Activated B cell treated with CpG ODN at 0.5 μM for 24 hours (primary cell): ENCODE results near the gene PLXNC1. TPM values are rescaled to one million over a fixed set of nuclear protein-coding genes. Genes with fewer than 3 reads are reported as not detected.

Experiments
- ATAC-seq: fragments of 200-7000 bp; cut with Tn5 transposase; one replicate; pipeline ENCODE4 v1.10.0; 2021; ENCODE audit warnings: low read depth, mild to moderate bottlenecking, moderate library complexity
- CTCF ChIA-PET: fragments of 350-600 bp; sonication (Branson Sonifier 250); formaldehyde crosslinking; loops from one replicate; lab custom pipeline; 2021; ENCODE audit warnings: antibody characterized with exemption; lab: Charles Lee
- POLR2A ChIA-PET: fragments of 350-600 bp; sonication (Branson Sonifier 250); formaldehyde crosslinking; loops from one replicate; lab custom pipeline; 2021; ENCODE audit warnings: antibody characterized with exemption; lab: Charles Lee
- DNase-seq: peaks from one replicate; pipeline ENCODE4 v3.0.0; 2022
- H3K27ac Mint-ChIP-seq: one replicate; pipeline ENCODE4 v1.8.0; 2020; ENCODE audit warnings: mixed read lengths
- H3K27me3 Mint-ChIP-seq: one replicate; pipeline ENCODE4 v1.8.0; 2021; ENCODE audit warnings: mixed read lengths
- H3K36me3 Mint-ChIP-seq: one replicate; pipeline ENCODE4 v1.8.0; 2021; ENCODE audit warnings: low read depth, mixed read lengths
- H3K4me1 Mint-ChIP-seq: one replicate; pipeline ENCODE4 v1.8.0; 2021; ENCODE audit warnings: mixed read lengths
- H3K4me3 Mint-ChIP-seq: one replicate; pipeline ENCODE4 v1.8.0; 2020; ENCODE audit warnings: mild to moderate bottlenecking, mixed read lengths
- H3K9me3 Mint-ChIP-seq: one replicate; pipeline ENCODE4 v1.8.0; 2020; ENCODE audit warnings: mixed read lengths
- CTCF ChIP-seq: fragments of 200-600 bp; IDR thresholded peaks from one replicate; pipeline ENCODE4 v1.8.0; 2022; ENCODE audit warnings: antibody characterized with exemption, mild to moderate bottlenecking
- intact Hi-C: fragments of 100-400 bp; cut with micrococcal nuclease; formaldehyde crosslinking; loops from one replicate; pipeline ENCODE4 v1.15.1; 2024
- total RNA-seq: library from RNA; stranded (reverse); gene quantifications from 2 replicates; pipeline ENCODE4 v1.2.3, GENCODE V29; 2022

Gene PLXNC1
- total RNA-seq, 1 donor from 2014 or later = 30.9 TPM

- ATAC-seq (no peak), DNase-seq (no peak)
- no peak overlapping the region for H3K4me3 Mint-ChIP-seq
- H3K36me3 Mint-ChIP-seq = peaks cover 22% of the 10 kb centered on the region
- ChIA-PET CTCF (no interaction called here), POLR2A (interaction anchor here (1.4 kb wide), 1 partner anchor 42 kb away, joined by 4 read pairs; no protein-coding TSS in a partner anchor)
- no peaks in the 10 kb centered on the region for H3K27me3 Mint-ChIP-seq
- no peak overlapping the region for H3K27ac Mint-ChIP-seq
- intact Hi-C loops = loop anchor here (2.0 kb wide), 1 partner anchor 15 kb away; no protein-coding TSS in a partner anchor
- peaks cover 3% of the 10 kb centered on the region for H3K9me3 Mint-ChIP-seq
- no peak for TF ChIP-seq CTCF
- peaks cover 17% of the 10 kb centered on the region for H3K4me1 Mint-ChIP-seq
Observed at GRCh38 chr12:94165670-94166364, 17.4 kb downstream of the PLXNC1 start.

- no peaks in the 10 kb centered on the region for H3K27me3 Mint-ChIP-seq
- peaks cover 26% of the 10 kb centered on the region for H3K36me3 Mint-ChIP-seq
- H3K9me3 Mint-ChIP-seq = peaks cover under 1% of the 10 kb centered on the region
- DNase-seq (no peak), ATAC-seq (no peak)
- no peak overlapping the region for H3K27ac Mint-ChIP-seq
- CTCF ChIA-PET = no interaction called here
- POLR2A ChIA-PET = interaction anchor here (0.6 to 1.7 kb wide), 2 partner anchors 20 to 38 kb away, joined by 3 to 5 read pairs; no protein-coding TSS in a partner anchor
- TF ChIP-seq CTCF = no peak
- H3K4me3 Mint-ChIP-seq = no peak overlapping the region
- intact Hi-C loops = no loop called here
- peaks cover 21% of the 10 kb centered on the region for H3K4me1 Mint-ChIP-seq
Observed at GRCh38 chr12:94167071-94167755, 18.8 kb downstream of the PLXNC1 start.

GRCh38 chr12:94167756-94168416 lies 19.5 kb downstream of the PLXNC1 start:
- no peak overlapping the region for H3K27ac Mint-ChIP-seq
- DNase-seq = no peak

GRCh38 chr12:94169495-94169894 lies 21.1 kb downstream of the PLXNC1 start:
- Mint-ChIP-seq H3K4me1 (peaks cover 33% of the 10 kb centered on the region), H3K27me3 (no peaks in the 10 kb centered on the region), H3K27ac (no peak overlapping the region), H3K9me3 (no peaks in the 10 kb centered on the region), H3K36me3 (peaks cover 25% of the 10 kb centered on the region), H3K4me3 (no peak overlapping the region)
- TF ChIP-seq CTCF = no peak
- no peak for DNase-seq
- ATAC-seq = no peak
- intact Hi-C loops = no loop called here
- ChIA-PET POLR2A (no interaction called here), CTCF (interaction anchor here (1.0 kb wide), 1 partner anchor 12 kb away, joined by 4 read pairs; no protein-coding TSS in a partner anchor)

More at GRCh38 chr12:94167756-94168416, 19.5 kb downstream of the PLXNC1 start:
- intact Hi-C loops = no loop called here
- no peak for ATAC-seq
- Mint-ChIP-seq H3K9me3 (no peaks in the 10 kb centered on the region), H3K36me3 (peaks cover 25% of the 10 kb centered on the region), H3K4me3 (no peak overlapping the region), H3K27me3 (no peaks in the 10 kb centered on the region), H3K4me1 (peaks cover 19% of the 10 kb centered on the region)
- POLR2A ChIA-PET = interaction anchor here (1.7 kb wide), 1 partner anchor 37 kb away, joined by 5 read pairs; no protein-coding TSS in a partner anchor
- CTCF ChIA-PET = interaction anchor here (0.7 kb wide), 1 partner anchor 364 kb away, joined by 3 read pairs; no protein-coding TSS in a partner anchor
- no peak for TF ChIP-seq CTCF
